Endodermal cell (in vitro differentiated cells): ENCODE data around the gene WDR87. TPM values are rescaled to one million over a fixed set of nuclear protein-coding genes. Genes with fewer than 3 reads are reported as not detected.

Experiments
- DNase-seq: peaks from one replicate; pipeline ENCODE4 v3.0.0-alpha.2; 2017
- H3K27ac ChIP-seq: 2 replicates; pipeline ENCODE4 v1.5.1; 2013; ENCODE audit warnings: mild to moderate bottlenecking, low read depth, low read length, moderate library complexity
- H3K27me3 ChIP-seq: 2 replicates; pipeline ENCODE4 v1.6.1; 2013; ENCODE audit warnings: mild to moderate bottlenecking, low read length, moderate library complexity; ENCODE audit not compliant: insufficient read depth, control insufficient read depth, poor library complexity, severe bottlenecking
- H3K36me3 ChIP-seq: 2 replicates; pipeline ENCODE4 v1.7.0; 2013; ENCODE audit warnings: mild to moderate bottlenecking, low read length, moderate library complexity; ENCODE audit not compliant: control insufficient read depth, insufficient read depth
- H3K4me1 ChIP-seq: one replicate; pipeline ENCODE4 v1.7.0; 2013; ENCODE audit warnings: low read length; ENCODE audit not compliant: control insufficient read depth, insufficient read depth
- H3K4me3 ChIP-seq: 2 replicates; pipeline ENCODE4 v1.5.1; 2013; ENCODE audit warnings: mild to moderate bottlenecking, low read length, moderate library complexity
- H3K9ac ChIP-seq: 2 replicates; pipeline ENCODE4 v1.6.1; 2013; ENCODE audit warnings: mild to moderate bottlenecking, low read length, moderate library complexity; ENCODE audit not compliant: poor library complexity, severe bottlenecking; ENCODE audit errors: extremely low read depth
- H3K9me3 ChIP-seq: 2 replicates; pipeline ENCODE4 v1.6.1; 2013; ENCODE audit warnings: mild to moderate bottlenecking, low read length, moderate library complexity; ENCODE audit not compliant: control insufficient read depth
- H3K27ac Mint-ChIP-seq: 2 replicates; pipeline ENCODE4 v1.8.0; 2020; ENCODE audit warnings: mixed read lengths
- H3K27me3 Mint-ChIP-seq: 2 replicates; pipeline ENCODE4 v1.8.0; 2021; ENCODE audit warnings: mild to moderate bottlenecking, mixed read lengths; ENCODE audit not compliant: insufficient read depth
- H3K36me3 Mint-ChIP-seq: 2 replicates; pipeline ENCODE4 v1.8.0; 2020; ENCODE audit warnings: low read depth, mixed read lengths
- H3K4me1 Mint-ChIP-seq: 2 replicates; pipeline ENCODE4 v1.8.0; 2020; ENCODE audit warnings: mixed read lengths
- H3K4me3 Mint-ChIP-seq: 2 replicates; pipeline ENCODE4 v1.8.0; 2020; ENCODE audit warnings: mild to moderate bottlenecking, moderate library complexity, mixed read lengths
- H3K9me3 Mint-ChIP-seq: 2 replicates; pipeline ENCODE4 v1.8.0; 2020; ENCODE audit warnings: mild to moderate bottlenecking, mixed read lengths
- WGBS, 2 experiments: methylation state at CpG; one replicate each; pipeline versions ENCODE4 v1.1.5 to v1.1.7; 2013; ENCODE audit warnings: missing lambda C conversion rate in 2 of 2, mixed read lengths in 1 of 2; ENCODE audit not compliant: insufficient coverage in 1 of 2, insufficient read length in 1 of 2; 5-methylcytosine and 5-hydroxymethylcytosine counted together
- total RNA-seq, 2 donors: library from RNA; stranded (reverse); fragmentation: NEBNext Ultra II Directional in 1 of 2; extraction: Animal tissue kit (Norgen Biotek cat#: 25700) in 1 of 2; gene quantifications; 2 replicates in 1 of 2; 3 replicates in 1 of 2; pipeline ENCODE4 v1.2.1, GENCODE V29; 2021
- TF ChIP-seq, protein P1 (sequence below): fragments of 200-600 bp; sonication (generic); conservative IDR thresholded peaks from 2 replicates; pipeline ENCODE4 v1.5.0; 2021; ENCODE audit warnings: antibody characterized with exemption, mild to moderate bottlenecking

Gene WDR87
- total RNA-seq, 2 donors from 2014 or later, result not detected

DNA sequence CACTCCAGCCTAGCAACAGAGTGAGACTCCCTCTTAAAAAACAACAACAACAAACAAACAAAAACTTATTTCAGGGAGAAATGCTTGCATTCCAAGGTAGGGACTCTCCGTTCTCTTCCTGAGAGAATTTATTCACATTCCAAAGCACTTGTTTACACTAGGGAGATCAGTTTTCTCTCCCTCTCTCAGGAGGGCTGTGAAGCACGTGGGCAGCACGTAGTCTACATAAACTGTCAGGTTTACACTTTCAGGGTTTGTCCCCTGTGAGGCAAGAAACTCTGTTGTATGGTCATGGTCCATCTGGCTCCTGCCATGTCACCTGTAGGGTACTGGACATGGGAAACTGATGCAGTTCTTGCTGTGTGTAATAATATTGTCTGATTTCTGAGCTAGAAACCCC, 31.6 kb downstream of the WDR87 start:
- H3K4me1 ChIP-seq, result no peaks in the 10 kb centered on the region
- no peak overlapping the region for H3K4me3 ChIP-seq
- DNase-seq, result peak; percentile 55
- Mint-ChIP-seq H3K27ac (no peak overlapping the region), H3K4me3 (no peak overlapping the region), H3K27me3 (peaks cover 12% of the 10 kb centered on the region), H3K9me3 (peaks cover 35% of the 10 kb centered on the region), H3K36me3 (peaks cover 3% of the 10 kb centered on the region), H3K4me1 (peaks cover 2% of the 10 kb centered on the region)
- H3K9me3 ChIP-seq, result peaks cover 13% of the 10 kb centered on the region
- no peak overlapping the region for H3K27ac ChIP-seq
- no peak overlapping the region for H3K9ac ChIP-seq
- H3K36me3 ChIP-seq, result no peaks in the 10 kb centered on the region
- TF ChIP-seq, protein P1, sequence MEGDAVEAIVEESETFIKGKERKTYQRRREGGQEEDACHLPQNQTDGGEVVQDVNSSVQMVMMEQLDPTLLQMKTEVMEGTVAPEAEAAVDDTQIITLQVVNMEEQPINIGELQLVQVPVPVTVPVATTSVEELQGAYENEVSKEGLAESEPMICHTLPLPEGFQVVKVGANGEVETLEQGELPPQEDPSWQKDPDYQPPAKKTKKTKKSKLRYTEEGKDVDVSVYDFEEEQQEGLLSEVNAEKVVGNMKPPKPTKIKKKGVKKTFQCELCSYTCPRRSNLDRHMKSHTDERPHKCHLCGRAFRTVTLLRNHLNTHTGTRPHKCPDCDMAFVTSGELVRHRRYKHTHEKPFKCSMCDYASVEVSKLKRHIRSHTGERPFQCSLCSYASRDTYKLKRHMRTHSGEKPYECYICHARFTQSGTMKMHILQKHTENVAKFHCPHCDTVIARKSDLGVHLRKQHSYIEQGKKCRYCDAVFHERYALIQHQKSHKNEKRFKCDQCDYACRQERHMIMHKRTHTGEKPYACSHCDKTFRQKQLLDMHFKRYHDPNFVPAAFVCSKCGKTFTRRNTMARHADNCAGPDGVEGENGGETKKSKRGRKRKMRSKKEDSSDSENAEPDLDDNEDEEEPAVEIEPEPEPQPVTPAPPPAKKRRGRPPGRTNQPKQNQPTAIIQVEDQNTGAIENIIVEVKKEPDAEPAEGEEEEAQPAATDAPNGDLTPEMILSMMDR, result no peak
- WGBS, 2 experiments, result 48 to 66% methylated on average over 3 of the region's 3 CpGs
- no peaks in the 10 kb centered on the region for H3K27me3 ChIP-seq

DNA sequence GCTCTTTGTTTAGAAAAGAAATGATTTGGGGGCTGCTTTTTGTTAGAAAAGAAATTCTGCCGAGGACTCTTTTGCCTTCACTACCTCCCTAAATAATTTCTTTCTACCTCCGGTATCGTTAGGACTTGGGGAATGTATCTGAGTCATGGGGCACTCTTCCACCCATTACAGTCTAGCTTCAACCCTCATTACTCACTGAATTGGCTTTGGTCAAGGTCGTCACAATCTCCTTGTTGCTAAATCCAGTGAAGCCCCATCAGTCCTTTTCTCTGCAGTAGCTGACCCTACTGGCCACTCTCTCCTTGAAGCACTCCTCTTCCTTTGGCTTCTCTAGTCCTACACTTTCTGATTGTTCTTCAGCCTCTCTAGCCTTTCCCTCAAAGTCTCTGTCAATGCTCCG, 34.0 kb downstream of the WDR87 start:
- Histone ChIP-seq H3K27me3 (no peaks in the 10 kb centered on the region), H3K27ac (no peak overlapping the region), H3K9ac (no peak overlapping the region), H3K36me3 (no peaks in the 10 kb centered on the region), H3K4me3 (no peak overlapping the region), H3K9me3 (peaks cover 29% of the 10 kb centered on the region), H3K4me1 (no peaks in the 10 kb centered on the region)
- TF ChIP-seq, protein P1, result no peak
- H3K36me3 Mint-ChIP-seq, result peaks cover 3% of the 10 kb centered on the region
- H3K4me1 Mint-ChIP-seq, result peaks cover 5% of the 10 kb centered on the region
- peaks cover 47% of the 10 kb centered on the region for H3K9me3 Mint-ChIP-seq
- H3K27me3 Mint-ChIP-seq, result peaks cover 14% of the 10 kb centered on the region
- 91 to 93% methylated on average over 4 to 5 of the region's 5 CpGs for WGBS, 2 experiments
- H3K4me3 Mint-ChIP-seq, result no peak overlapping the region
- no peak overlapping the region for H3K27ac Mint-ChIP-seq
- no peak for DNase-seq

- Mint-ChIP-seq H3K9me3 (peaks cover 46% of the 10 kb centered on the region), H3K4me1 (peaks cover 11% of the 10 kb centered on the region)
These were observed 36.5 kb downstream of the WDR87 start for GRCh38 chr19:37869766-37870340.

More at GRCh38 chr19:37869766-37870340, 36.5 kb downstream of the WDR87 start:
- DNase-seq, result no peak
- Mint-ChIP-seq H3K36me3 (peaks cover 3% of the 10 kb centered on the region), H3K27me3 (peaks cover 14% of the 10 kb centered on the region), H3K4me3 (no peak overlapping the region), H3K27ac (no peak overlapping the region)
- no peaks in the 10 kb centered on the region for H3K4me1 ChIP-seq
- H3K27ac ChIP-seq, result no peak overlapping the region
- no peaks in the 10 kb centered on the region for H3K27me3 ChIP-seq
- TF ChIP-seq, protein P1, result no peak
- H3K9me3 ChIP-seq, result peaks cover 29% of the 10 kb centered on the region
- no peaks in the 10 kb centered on the region for H3K36me3 ChIP-seq
- WGBS, 2 experiments, result 87 to 88% methylated on average over 3 to 4 of the region's 4 CpGs
- H3K4me3 ChIP-seq, result no peak overlapping the region
- no peak overlapping the region for H3K9ac ChIP-seq
